HUDEP-2 (cell line): ENCODE data around the gene EIF3B.
"Not testable (repeated sequence)": the region's sequence is repeated elsewhere in the genome, so short reads cannot be mapped to it uniquely, and the experiment has no call there.

Experiments
- DNase-seq, 76 experiments: peaks; one replicate each; lab custom pipeline; 2025; ENCODE audit not compliant: unreplicated experiment in 76 of 76; lab: John Stamatoyannopoulos, UW

EIF3B gene

GRCh38 chr7:2374830-2375728 is 20.5 kb downstream of the EIF3B start:
- no peak for DNase-seq

GRCh38 chr7:2376351-2377154 is 21.9 kb downstream of the EIF3B start:
- no peak for DNase-seq

GRCh38 chr7:2377492-2377891 is 22.9 kb downstream of the EIF3B start:
- not testable (repeated sequence) for DNase-seq

GRCh38 chr7:2378125-2378524 is 23.5 kb downstream of the EIF3B start:
- DNase-seq, result not testable (repeated sequence)

GRCh38 chr7:2379161-2379560 is 24.5 kb downstream of the EIF3B start:
- DNase-seq, result no peak

- DNase-seq, result no peak
Observed at GRCh38 chr7:2379821-2380450, 25.3 kb downstream of the EIF3B start.

GRCh38 chr7:2380461-2380860 is 25.8 kb downstream of the EIF3B start:
- DNase-seq, result no peak

GRCh38 chr7:2381227-2381626 is 26.6 kb downstream of the EIF3B start:
- no peak for DNase-seq

GRCh38 chr7:2381881-2382509 is 27.4 kb downstream of the EIF3B start:
- no peak for DNase-seq

GRCh38 chr7:2383543-2384274 is 29.1 kb downstream of the EIF3B start:
- DNase-seq, result no peak

- DNase-seq, result no peak
Observed at GRCh38 chr7:2384354-2385243, 30.0 kb downstream of the EIF3B start.

- not testable (repeated sequence) for DNase-seq
Observed at GRCh38 chr7:2386122-2386521, 31.5 kb downstream of the EIF3B start.

- no peak for DNase-seq
Observed at GRCh38 chr7:2386964-2387669, 32.5 kb downstream of the EIF3B start.

- no peak for DNase-seq
Observed at GRCh38 chr7:2387897-2388636, 33.4 kb downstream of the EIF3B start.

GRCh38 chr7:2388637-2388954 is 34.0 kb downstream of the EIF3B start:
- no peak for DNase-seq

- not testable (repeated sequence) for DNase-seq
Observed at GRCh38 chr7:2390020-2390816, 35.6 kb downstream of the EIF3B start.

GRCh38 chr7:2393706-2394105 is 39.1 kb downstream of the EIF3B start:
- DNase-seq, result no peak
